ENCODE measurements around the gene LCE1B.
A peak's percentile ranks its signal among the peaks of the same experiment; 100 is the strongest.

DNA sequence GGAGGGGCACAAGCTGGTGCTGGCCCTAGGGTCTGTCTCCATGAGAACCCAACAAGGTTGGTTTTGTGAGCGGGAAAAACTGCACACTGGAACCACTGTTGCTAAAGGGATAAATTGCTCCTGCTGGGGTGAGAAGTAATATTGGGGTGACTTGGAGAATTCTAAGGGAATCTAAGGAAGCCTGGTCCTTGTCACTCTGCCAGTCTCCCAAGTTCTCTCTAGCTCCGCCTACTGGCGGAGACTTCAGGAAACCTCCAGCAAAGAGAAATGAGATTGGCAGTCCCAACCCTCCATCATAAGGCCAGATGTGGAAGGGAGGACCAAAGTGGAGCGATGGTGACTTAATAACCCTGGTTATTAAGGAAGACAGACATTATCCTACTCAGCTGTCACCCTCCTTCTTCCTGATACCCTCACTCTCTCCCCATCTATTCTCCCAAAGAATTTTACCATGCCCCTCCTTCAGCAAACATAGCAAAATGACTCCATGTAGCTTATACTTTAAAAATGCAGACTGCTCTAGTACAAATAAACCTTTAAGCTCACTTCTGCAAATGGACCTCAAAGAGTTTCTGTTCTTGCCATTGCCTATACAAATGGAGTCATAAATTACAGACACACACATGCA lies 34.1 kb upstream of the LCE1B start:
- TF ChIP-seq JUND (IDR thresholded peaks at IDR 0.05) (no peak), CTCF (IDR thresholded peaks at IDR 0.05 in 2 of 3, conservative IDR thresholded peaks at IDR 0.05 in 1 of 3; ENCODE audit: borderline replicate concordance in 1 of 3, insufficient read depth in 1 of 3, low read depth in 2 of 3, low read length in 2 of 3) (peak in 2 of 3 experiments; percentile 68 to 77; a peak in 4 of 6 replicates), POLR2A (IDR thresholded peaks at IDR 0.05; ENCODE audit: borderline replicate concordance, extremely low read depth, insufficient read depth, insufficient read length) (no peak), EGR1 (IDR thresholded peaks at IDR 0.05; ENCODE audit: low read depth) (no peak), SP1 (IDR thresholded peaks at IDR 0.05; ENCODE audit: low read depth) (no peak), ELF1 (IDR thresholded peaks at IDR 0.05; ENCODE audit: borderline replicate concordance, low read depth) (no peak), RAD21 (IDR thresholded peaks at IDR 0.05; ENCODE audit: low read depth) (no peak), REST (IDR thresholded peaks at IDR 0.05; ENCODE audit: low read depth) (no peak), ZBTB33 (IDR thresholded peaks at IDR 0.05; ENCODE audit: extremely low read depth, insufficient replicate concordance, low read length) (no peak), POLR2AphosphoS5 (IDR thresholded peaks at IDR 0.05; ENCODE audit: low read depth, low read length) (no peak), ZFX (IDR thresholded peaks at IDR 0.05) (no peak), EZH2 (IDR thresholded peaks at IDR 0.05) (no peak)
- TF ChIP-seq, protein P1, sequence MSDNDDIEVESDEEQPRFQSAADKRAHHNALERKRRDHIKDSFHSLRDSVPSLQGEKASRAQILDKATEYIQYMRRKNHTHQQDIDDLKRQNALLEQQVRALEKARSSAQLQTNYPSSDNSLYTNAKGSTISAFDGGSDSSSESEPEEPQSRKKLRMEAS (IDR thresholded peaks at IDR 0.05), result no peak

Data from HCT116 (cell line).